Mucosa of stomach (tissue), 1 donor: ENCODE measurements around the gene CA11.

Experiments used
- H3K27me3 ChIP-seq: one replicate; pipeline ENCODE4 v1.7.0; 2013; ENCODE audit warnings: mild to moderate bottlenecking, low read length; ENCODE audit not compliant: control insufficient read depth, insufficient read depth
- H3K36me3 ChIP-seq: one replicate; pipeline ENCODE4 v1.7.0; 2013; ENCODE audit warnings: low read length; ENCODE audit not compliant: control insufficient read depth, insufficient read depth
- H3K4me1 ChIP-seq: one replicate; pipeline ENCODE4 v1.7.0; 2013; ENCODE audit warnings: mild to moderate bottlenecking, low read length; ENCODE audit not compliant: control insufficient read depth, insufficient read depth
- H3K4me3 ChIP-seq: one replicate; pipeline ENCODE4 v1.7.0; 2013; ENCODE audit warnings: low read length
- H3K9ac ChIP-seq: one replicate; pipeline ENCODE4 v1.7.0; 2013; ENCODE audit warnings: mild to moderate bottlenecking, low read length, moderate library complexity
- H3K9me3 ChIP-seq: one replicate; pipeline ENCODE4 v1.7.0; 2013; ENCODE audit warnings: mild to moderate bottlenecking, low read length, moderate library complexity; ENCODE audit not compliant: control insufficient read depth
- donor health status: Pancreatic carcinoma.

CA11 gene

GRCh38 chr19:48650974-48651682, 5.1 kb upstream of the CA11 start:
- H3K4me1 ChIP-seq = peaks cover 4% of the 10 kb centered on the region
- no peak overlapping the region for H3K9ac ChIP-seq
- no peaks in the 10 kb centered on the region for H3K27me3 ChIP-seq
- H3K9me3 ChIP-seq = no peaks in the 10 kb centered on the region
- no peaks in the 10 kb centered on the region for H3K36me3 ChIP-seq
- no peak overlapping the region for H3K4me3 ChIP-seq

GRCh38 chr19:48648134-48648533, 2.1 kb upstream of the CA11 start:
- H3K9me3 ChIP-seq = no peaks in the 10 kb centered on the region
- no peak overlapping the region for H3K4me3 ChIP-seq
- H3K36me3 ChIP-seq = no peaks in the 10 kb centered on the region
- peaks cover 24% of the 10 kb centered on the region for H3K4me1 ChIP-seq
- H3K27me3 ChIP-seq = no peaks in the 10 kb centered on the region
- no peak overlapping the region for H3K9ac ChIP-seq

- H3K36me3 ChIP-seq = no peaks in the 10 kb centered on the region
- no peaks in the 10 kb centered on the region for H3K27me3 ChIP-seq
- H3K9me3 ChIP-seq = no peaks in the 10 kb centered on the region
- H3K9ac ChIP-seq = no peak overlapping the region
- peak overlapping the region; percentile 42 for H3K4me3 ChIP-seq
- H3K4me1 ChIP-seq = peaks cover 24% of the 10 kb centered on the region
These were observed 782 bp upstream of the CA11 start for GRCh38 chr19:48646722-48647216.

- peak overlapping the region; percentile 71 for H3K9ac ChIP-seq
These were observed 377 bp downstream of the CA11 start for GRCh38 chr19:48645620-48646000.

GRCh38 chr19:48644839-48645619, 958 bp downstream of the CA11 start:
- Histone ChIP-seq H3K9ac (peak overlapping the region; percentile 71), H3K4me3 (peak overlapping the region; percentile 74), H3K27me3 (no peaks in the 10 kb centered on the region), H3K4me1 (peaks cover 24% of the 10 kb centered on the region), H3K36me3 (no peaks in the 10 kb centered on the region), H3K9me3 (no peaks in the 10 kb centered on the region)

More at GRCh38 chr19:48645620-48646000, 377 bp downstream of the CA11 start:
- Histone ChIP-seq H3K9me3 (no peaks in the 10 kb centered on the region), H3K27me3 (no peaks in the 10 kb centered on the region), H3K4me3 (peak overlapping the region; percentile 74), H3K4me1 (peaks cover 24% of the 10 kb centered on the region), H3K36me3 (no peaks in the 10 kb centered on the region)

- peak overlapping the region; percentile 74 for H3K4me3 ChIP-seq
- H3K36me3 ChIP-seq = no peaks in the 10 kb centered on the region
- no peaks in the 10 kb centered on the region for H3K9me3 ChIP-seq
- H3K4me1 ChIP-seq = peaks cover 30% of the 10 kb centered on the region
- peak overlapping the region; percentile 71 for H3K9ac ChIP-seq
- H3K27me3 ChIP-seq = no peaks in the 10 kb centered on the region
These were observed 1.6 kb downstream of the CA11 start for GRCh38 chr19:48644355-48644754.

GRCh38 chr19:48642862-48643261, 3.1 kb downstream of the CA11 start:
- Histone ChIP-seq H3K4me1 (peaks cover 40% of the 10 kb centered on the region), H3K9me3 (no peaks in the 10 kb centered on the region), H3K4me3 (no peak overlapping the region), H3K9ac (no peak overlapping the region), H3K36me3 (no peaks in the 10 kb centered on the region), H3K27me3 (no peaks in the 10 kb centered on the region)

GRCh38 chr19:48641850-48642249, 4.1 kb downstream of the CA11 start:
- peaks cover 40% of the 10 kb centered on the region for H3K4me1 ChIP-seq
- H3K4me3 ChIP-seq = no peak overlapping the region
- H3K27me3 ChIP-seq = no peaks in the 10 kb centered on the region
- H3K9ac ChIP-seq = no peak overlapping the region
- H3K36me3 ChIP-seq = no peaks in the 10 kb centered on the region
- H3K9me3 ChIP-seq = no peaks in the 10 kb centered on the region

GRCh38 chr19:48639483-48640375, 6.3 kb downstream of the CA11 start:
- Histone ChIP-seq H3K9me3 (no peaks in the 10 kb centered on the region), H3K4me3 (no peak overlapping the region), H3K27me3 (no peaks in the 10 kb centered on the region), H3K4me1 (peaks cover 29% of the 10 kb centered on the region), H3K9ac (peak overlapping the region; percentile 39), H3K36me3 (no peaks in the 10 kb centered on the region)

GRCh38 chr19:48638831-48639381, 7.1 kb downstream of the CA11 start:
- H3K4me3 ChIP-seq = peak overlapping the region; percentile 5
- no peaks in the 10 kb centered on the region for H3K9me3 ChIP-seq
- H3K9ac ChIP-seq = peak overlapping the region; percentile 92
- H3K27me3 ChIP-seq = no peaks in the 10 kb centered on the region
- no peaks in the 10 kb centered on the region for H3K36me3 ChIP-seq
- H3K4me1 ChIP-seq = peaks cover 30% of the 10 kb centered on the region

GRCh38 chr19:48637948-48638830, 7.8 kb downstream of the CA11 start:
- no peaks in the 10 kb centered on the region for H3K27me3 ChIP-seq

More at GRCh38 chr19:48637948-48638830, 7.8 kb downstream of the CA11 start:
- H3K36me3 ChIP-seq = peaks cover under 1% of the 10 kb centered on the region
- H3K9ac ChIP-seq = peak overlapping the region; percentile 92
- peaks cover 37% of the 10 kb centered on the region for H3K4me1 ChIP-seq
- H3K4me3 ChIP-seq = peak overlapping the region; percentile 85
- no peaks in the 10 kb centered on the region for H3K9me3 ChIP-seq
